DMS53 (cell line): ENCODE measurements around the gene ASPA.

Experiments used
- DNase-seq: peaks from one replicate; lab custom pipeline; 2025; lab: John Stamatoyannopoulos, UW

Gene ASPA

GRCh38 chr17:3534881-3535252 lies 59.1 kb downstream of the ASPA start:
- peak; percentile 7 for DNase-seq

- peak; percentile 55 for DNase-seq
These were observed 59.6 kb downstream of the ASPA start for GRCh38 chr17:3535253-3535995.

- DNase-seq: no peak
These were observed 60.9 kb downstream of the ASPA start for GRCh38 chr17:3536716-3537115.

- no peak for DNase-seq
These were observed 64.2 kb downstream of the ASPA start for GRCh38 chr17:3539881-3540540.

GRCh38 chr17:3542410-3543088 lies 66.8 kb downstream of the ASPA start:
- DNase-seq: no peak

- DNase-seq: no peak
These were observed 67.7 kb downstream of the ASPA start for GRCh38 chr17:3543453-3543852.

- no peak for DNase-seq
These were observed 68.6 kb downstream of the ASPA start for GRCh38 chr17:3544365-3544764.

- DNase-seq: no peak
These were observed 69.4 kb downstream of the ASPA start for GRCh38 chr17:3545151-3545550.

GRCh38 chr17:3546521-3546920 lies 70.7 kb downstream of the ASPA start:
- no peak for DNase-seq

GRCh38 chr17:3546997-3547396 lies 71.2 kb downstream of the ASPA start:
- DNase-seq: no peak

GRCh38 chr17:3547628-3548027 lies 71.8 kb downstream of the ASPA start:
- DNase-seq: no peak

GRCh38 chr17:3549610-3550162 lies 73.9 kb downstream of the ASPA start:
- no peak for DNase-seq

- DNase-seq: peak; percentile 12
These were observed 75.4 kb downstream of the ASPA start for GRCh38 chr17:3551189-3551588.

GRCh38 chr17:3552916-3553315 lies 77.1 kb downstream of the ASPA start:
- DNase-seq: no peak
